Mucosa of rectum (tissue), 2 donors: ENCODE measurements around the gene NTSR1.

Experiments used
- H3K27ac ChIP-seq, 2 donors: one replicate each; pipeline ENCODE4 v1.7.0; 2013; ENCODE audit warnings: inconsistent platforms in 2 of 2, low read depth in 2 of 2, low read length in 2 of 2
- H3K27me3 ChIP-seq, 2 donors: one replicate each; pipeline ENCODE4 v1.7.0; 2013; ENCODE audit warnings: low read length in 2 of 2; ENCODE audit not compliant: control insufficient read depth in 2 of 2, insufficient read depth in 2 of 2
- H3K36me3 ChIP-seq, 2 donors: one replicate each; pipeline ENCODE4 v1.7.0; 2013; ENCODE audit warnings: low read length in 2 of 2; ENCODE audit not compliant: control insufficient read depth in 2 of 2, insufficient read depth in 2 of 2
- H3K4me1 ChIP-seq, 2 donors: one replicate each; pipeline ENCODE4 v1.7.0; 2013; ENCODE audit warnings: low read length in 2 of 2, mild to moderate bottlenecking in 1 of 2; ENCODE audit not compliant: control insufficient read depth in 2 of 2, insufficient read depth in 2 of 2
- H3K4me3 ChIP-seq, 2 donors: one replicate each; pipeline ENCODE4 v1.7.0; 2013; ENCODE audit warnings: low read length in 2 of 2
- H3K9ac ChIP-seq, 2 donors: one replicate each; pipeline ENCODE4 v1.7.0; 2013; ENCODE audit warnings: low read length in 2 of 2, low read depth in 1 of 2, mild to moderate bottlenecking in 1 of 2
- H3K9me3 ChIP-seq, 2 donors: one replicate each; pipeline ENCODE4 v1.7.0; 2013; ENCODE audit warnings: low read length in 2 of 2; ENCODE audit not compliant: control insufficient read depth in 2 of 2
- donor health status: healthy.
- donor health status: Normal muscosa, but diverticular disease.

Gene NTSR1

DNA sequence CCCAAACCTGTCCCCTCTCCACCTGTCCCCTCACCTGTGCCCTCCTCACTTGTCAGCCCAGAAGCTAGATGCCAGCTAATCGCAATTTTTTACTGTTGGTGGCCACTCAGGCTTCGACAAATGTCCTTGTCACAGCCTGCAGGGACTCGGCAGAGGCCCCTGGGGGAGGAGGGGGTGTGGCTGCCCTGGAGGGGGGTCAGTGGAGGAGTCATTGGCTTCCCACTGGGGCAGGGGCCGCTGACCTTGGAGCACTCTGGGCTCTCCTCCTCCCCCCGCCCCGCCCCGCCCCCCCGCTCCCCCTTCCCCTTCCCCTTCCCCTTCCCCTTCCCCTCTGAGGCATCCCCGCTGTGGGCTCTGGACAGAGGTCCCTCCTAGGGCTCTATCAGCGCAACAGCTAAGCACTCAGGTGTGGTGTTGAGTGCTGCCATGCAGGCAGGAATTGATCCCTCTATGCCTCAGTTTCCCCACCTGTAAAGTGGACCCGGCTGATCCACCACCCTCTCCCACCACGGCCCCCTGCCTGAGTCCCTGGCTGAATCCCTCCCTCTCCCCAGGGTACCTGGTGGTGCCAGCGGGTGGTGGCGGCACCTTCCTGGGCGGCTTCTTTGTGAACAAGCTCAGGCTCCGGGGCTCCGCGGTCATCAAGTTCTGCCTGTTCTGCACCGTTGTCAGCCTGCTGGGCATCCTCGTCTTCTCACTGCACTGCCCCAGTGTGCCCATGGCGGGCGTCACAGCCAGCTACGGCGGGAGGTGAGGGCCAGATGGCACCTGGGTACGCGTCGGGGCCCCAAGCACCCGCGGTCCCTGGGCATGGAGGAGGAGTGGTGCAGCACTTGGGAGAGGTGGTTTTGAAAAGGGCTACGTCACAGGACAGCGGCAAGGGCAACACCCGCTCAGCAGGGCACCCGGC is 42.6 kb upstream of the NTSR1 start:
- H3K27me3 ChIP-seq, result no peaks in the 10 kb centered on the region
- no peaks in the 10 kb centered on the region for H3K36me3 ChIP-seq
- no peak overlapping the region for H3K4me3 ChIP-seq
- peak overlapping the region; percentile 5 to 56 for H3K9ac ChIP-seq
- peak overlapping the region; percentile 67 to 73 for H3K27ac ChIP-seq
- H3K9me3 ChIP-seq, result no peaks in the 10 kb centered on the region
- peaks cover 19 to 23% of the 10 kb centered on the region in 2 donors for H3K4me1 ChIP-seq

DNA sequence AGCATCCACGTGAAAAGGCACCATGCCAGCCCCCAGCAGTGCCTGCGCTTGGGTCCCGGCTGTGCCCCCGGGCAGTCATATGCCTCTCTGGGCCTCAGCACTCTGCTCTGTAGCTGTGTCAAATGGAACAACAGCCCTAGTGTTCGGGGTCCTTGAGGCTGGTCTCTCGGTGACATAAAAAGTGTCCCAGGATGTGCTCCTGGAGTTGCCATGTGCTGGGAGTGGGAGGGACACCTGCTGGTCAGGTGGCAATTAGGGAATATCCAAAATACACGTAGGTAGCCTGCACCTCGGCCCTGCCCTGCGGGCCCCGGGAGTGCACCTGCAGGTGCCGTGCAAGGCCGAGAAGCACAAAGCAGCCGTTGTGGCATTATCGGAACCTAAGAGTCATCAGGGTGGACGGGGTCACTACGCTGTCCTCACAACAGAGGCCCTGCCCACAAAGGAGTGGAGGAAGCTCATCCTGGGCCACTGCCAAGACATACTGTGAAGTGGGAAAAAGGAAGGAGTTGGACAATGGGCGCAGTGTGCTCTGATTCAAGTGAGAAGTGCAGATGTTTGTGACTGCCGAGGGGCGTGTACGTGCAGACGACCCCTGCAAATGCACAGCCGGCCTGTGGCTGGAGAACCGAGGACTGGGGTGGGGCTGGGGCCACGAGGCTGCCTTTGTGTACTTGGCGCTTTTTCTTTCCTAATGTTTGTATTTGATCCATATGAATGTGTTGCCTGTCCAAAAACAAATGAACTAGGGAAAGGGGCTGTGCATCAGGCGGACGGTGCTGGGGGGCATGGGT is 41.7 kb upstream of the NTSR1 start:
- H3K9ac ChIP-seq, result peak overlapping the region; percentile 52 to 57
- no peaks in the 10 kb centered on the region for H3K9me3 ChIP-seq
- H3K27ac ChIP-seq, result peak overlapping the region; percentile 67 to 73
- H3K27me3 ChIP-seq, result no peaks in the 10 kb centered on the region
- H3K4me1 ChIP-seq, result peaks cover 19 to 23% of the 10 kb centered on the region in 2 donors
- H3K36me3 ChIP-seq, result no peaks in the 10 kb centered on the region
- H3K4me3 ChIP-seq, result no peak overlapping the region

DNA sequence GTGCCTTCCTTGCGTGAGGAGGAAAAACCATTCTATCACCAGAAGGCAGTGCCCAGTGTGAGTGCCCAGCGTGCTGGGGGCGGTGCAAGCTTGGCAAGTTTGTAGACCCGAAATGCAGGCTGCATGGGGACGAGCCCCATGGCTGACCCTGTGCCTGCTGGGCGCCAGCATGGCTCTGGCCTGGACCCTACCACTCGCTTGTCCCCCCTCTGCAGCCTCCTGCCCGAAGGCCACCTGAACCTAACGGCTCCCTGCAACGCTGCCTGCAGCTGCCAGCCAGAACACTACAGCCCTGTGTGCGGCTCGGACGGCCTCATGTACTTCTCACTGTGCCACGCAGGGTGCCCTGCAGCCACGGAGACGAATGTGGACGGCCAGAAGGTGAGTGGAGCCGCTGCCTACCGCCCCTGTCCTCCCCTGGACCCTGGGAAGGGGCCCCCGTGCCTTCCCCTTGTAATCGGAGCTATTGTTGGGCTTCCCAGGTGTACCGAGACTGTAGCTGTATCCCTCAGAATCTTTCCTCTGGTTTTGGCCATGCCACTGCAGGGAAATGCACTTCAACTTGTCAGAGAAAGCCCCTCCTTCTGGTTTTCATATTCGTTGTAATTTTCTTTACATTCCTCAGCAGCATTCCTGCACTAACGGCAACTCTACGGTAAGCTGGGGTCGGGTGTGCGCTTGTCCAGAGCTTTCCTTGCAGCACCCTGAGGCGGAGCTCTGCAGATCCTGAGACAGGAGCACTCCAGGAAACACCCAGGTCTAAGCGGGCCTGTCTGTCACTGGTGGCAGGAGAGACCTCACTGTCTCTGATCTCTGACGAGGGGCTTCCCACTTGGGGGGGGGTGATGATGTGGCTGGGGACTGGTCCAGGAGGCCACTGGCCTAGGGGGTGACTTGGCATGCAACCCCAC is 40.9 kb upstream of the NTSR1 start:
- Histone ChIP-seq H3K36me3 (peaks cover 0 to 2% of the 10 kb centered on the region in 2 donors), H3K4me1 (peaks cover 19 to 23% of the 10 kb centered on the region in 2 donors), H3K4me3 (no peak overlapping the region), H3K27ac (peak overlapping the region; percentile 36 to 67), H3K9me3 (no peaks in the 10 kb centered on the region), H3K27me3 (no peaks in the 10 kb centered on the region), H3K9ac (peak overlapping the region; percentile 52 to 57)

DNA sequence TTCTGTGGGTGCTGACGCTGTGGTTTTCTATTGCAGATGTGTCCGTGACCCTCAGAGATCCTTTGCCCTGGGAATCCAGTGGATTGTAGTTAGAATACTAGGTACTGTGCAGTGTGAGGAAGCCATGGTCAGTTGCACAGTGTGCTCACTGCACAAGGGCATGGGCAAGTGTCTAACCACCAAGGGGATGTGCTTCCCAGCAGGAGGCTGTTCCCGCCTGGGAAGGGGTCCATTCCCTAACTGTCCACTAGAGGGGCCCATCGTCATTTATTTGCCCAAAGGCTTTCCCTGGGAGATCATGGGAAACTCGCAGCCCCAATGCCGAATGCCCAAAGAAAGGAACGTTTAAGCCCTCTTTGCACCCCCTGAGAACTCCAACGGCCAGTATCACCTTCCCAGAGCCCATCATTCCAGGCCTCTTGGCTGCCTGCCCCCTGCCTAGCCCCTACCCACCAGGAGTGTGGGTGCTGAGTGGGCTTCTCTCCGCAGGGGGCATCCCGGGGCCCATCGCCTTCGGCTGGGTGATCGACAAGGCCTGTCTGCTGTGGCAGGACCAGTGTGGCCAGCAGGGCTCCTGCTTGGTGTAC is 40.1 kb upstream of the NTSR1 start:
- no peaks in the 10 kb centered on the region for H3K27me3 ChIP-seq
- H3K4me3 ChIP-seq, result no peak overlapping the region
- H3K36me3 ChIP-seq, result peaks cover 0 to 2% of the 10 kb centered on the region in 2 donors
- no peak overlapping the region for H3K9ac ChIP-seq
- peaks cover 19 to 23% of the 10 kb centered on the region in 2 donors for H3K4me1 ChIP-seq
- no peaks in the 10 kb centered on the region for H3K9me3 ChIP-seq
- no peak overlapping the region for H3K27ac ChIP-seq

DNA sequence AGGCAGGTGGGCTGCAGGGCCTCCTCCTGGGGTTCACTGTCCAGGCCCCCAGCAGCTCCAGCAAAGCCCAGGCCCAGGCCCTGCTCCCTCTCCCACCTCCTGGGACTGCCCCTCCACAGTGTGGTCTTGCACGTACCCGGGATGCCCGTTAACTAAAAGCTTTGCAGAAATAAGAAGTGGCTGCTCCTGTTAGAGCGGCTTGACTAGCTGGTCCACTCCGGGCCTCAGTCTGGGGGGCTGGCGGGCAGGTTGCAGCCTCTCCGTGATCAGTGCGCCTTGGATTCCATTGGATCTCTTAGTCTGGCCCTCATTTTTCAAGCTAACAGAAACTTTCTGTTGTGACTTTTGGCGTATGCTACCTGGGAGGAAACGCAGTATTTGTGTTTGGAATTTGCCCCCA is 39.4 kb upstream of the NTSR1 start:
- Histone ChIP-seq H3K4me1 (peaks cover 19 to 23% of the 10 kb centered on the region in 2 donors), H3K36me3 (peaks cover 0 to 2% of the 10 kb centered on the region in 2 donors), H3K9ac (no peak overlapping the region), H3K27me3 (no peaks in the 10 kb centered on the region), H3K27ac (no peak overlapping the region), H3K4me3 (no peak overlapping the region), H3K9me3 (no peaks in the 10 kb centered on the region)

DNA sequence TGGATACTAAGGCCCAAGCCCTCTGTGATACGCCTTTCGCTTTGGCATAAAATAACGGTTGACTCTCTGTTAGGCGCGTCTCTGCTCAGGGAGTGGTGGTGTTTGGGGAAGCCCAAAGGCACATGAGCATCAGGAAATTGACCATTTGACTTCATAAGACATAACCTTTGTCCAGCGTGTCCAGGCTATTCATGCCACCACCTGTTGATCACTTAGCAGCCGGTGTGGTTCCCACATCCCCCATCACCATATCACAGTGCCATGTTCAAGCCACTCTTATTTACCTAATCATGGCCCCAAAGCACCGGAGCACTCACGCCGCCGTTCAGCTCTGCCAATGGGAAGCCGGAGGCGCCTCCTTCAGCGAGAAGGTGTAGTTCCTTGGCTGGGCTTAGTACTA is 38.5 kb upstream of the NTSR1 start:
- Histone ChIP-seq H3K27me3 (no peaks in the 10 kb centered on the region), H3K9me3 (no peaks in the 10 kb centered on the region)

DNA sequence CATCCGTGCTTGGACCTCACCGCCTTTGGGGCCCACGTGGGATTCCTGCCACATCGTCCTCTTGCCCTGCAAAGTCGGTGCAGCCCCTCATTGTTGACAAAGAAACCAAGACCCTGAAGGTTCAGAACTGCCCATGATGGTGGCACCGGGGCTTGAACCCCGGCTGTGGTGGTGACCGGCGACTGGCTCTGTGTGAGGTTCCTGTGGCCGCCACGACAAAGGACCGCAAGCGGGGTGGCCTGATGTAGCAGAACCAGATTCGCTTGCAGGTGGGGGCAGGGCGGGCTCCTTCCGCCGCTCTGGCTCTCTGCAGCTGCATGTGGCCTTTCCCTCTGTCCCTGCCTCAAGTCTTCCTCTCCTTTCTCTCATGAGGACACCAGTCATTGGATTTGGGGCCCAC is 37.6 kb upstream of the NTSR1 start:
- Histone ChIP-seq H3K4me1 (peaks cover 19 to 23% of the 10 kb centered on the region in 2 donors), H3K4me3 (no peak overlapping the region), H3K27me3 (no peaks in the 10 kb centered on the region), H3K27ac (no peak overlapping the region), H3K9ac (no peak overlapping the region), H3K36me3 (peaks cover 0 to 2% of the 10 kb centered on the region in 2 donors), H3K9me3 (no peaks in the 10 kb centered on the region)

More for the DNA sequence above, 38.5 kb upstream of the NTSR1 start:
- Histone ChIP-seq H3K36me3 (peaks cover 0 to 2% of the 10 kb centered on the region in 2 donors), H3K4me1 (peaks cover 19 to 23% of the 10 kb centered on the region in 2 donors), H3K4me3 (no peak overlapping the region), H3K27ac (no peak overlapping the region), H3K9ac (no peak overlapping the region)

DNA sequence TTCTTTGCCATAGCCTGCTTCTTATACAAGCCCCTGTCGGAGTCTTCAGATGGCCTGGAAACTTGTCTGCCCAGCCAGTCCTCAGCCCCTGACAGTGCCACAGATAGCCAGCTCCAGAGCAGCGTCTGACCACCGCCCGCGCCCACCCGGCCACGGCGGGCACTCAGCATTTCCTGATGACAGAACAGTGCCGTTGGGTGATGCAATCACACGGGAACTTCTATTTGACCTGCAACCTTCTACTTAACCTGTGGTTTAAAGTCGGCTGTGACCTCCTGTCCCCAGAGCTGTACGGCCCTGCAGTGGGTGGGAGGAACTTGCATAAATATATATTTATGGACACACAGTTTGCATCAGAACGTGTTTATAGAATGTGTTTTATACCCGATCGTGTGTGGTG is 36.9 kb upstream of the NTSR1 start:
- Histone ChIP-seq H3K27ac (no peak overlapping the region), H3K27me3 (no peaks in the 10 kb centered on the region), H3K36me3 (peaks cover 0 to 2% of the 10 kb centered on the region in 2 donors), H3K9me3 (no peaks in the 10 kb centered on the region), H3K4me3 (no peak overlapping the region), H3K9ac (no peak overlapping the region), H3K4me1 (peaks cover 15 to 16% of the 10 kb centered on the region in 2 donors)

DNA sequence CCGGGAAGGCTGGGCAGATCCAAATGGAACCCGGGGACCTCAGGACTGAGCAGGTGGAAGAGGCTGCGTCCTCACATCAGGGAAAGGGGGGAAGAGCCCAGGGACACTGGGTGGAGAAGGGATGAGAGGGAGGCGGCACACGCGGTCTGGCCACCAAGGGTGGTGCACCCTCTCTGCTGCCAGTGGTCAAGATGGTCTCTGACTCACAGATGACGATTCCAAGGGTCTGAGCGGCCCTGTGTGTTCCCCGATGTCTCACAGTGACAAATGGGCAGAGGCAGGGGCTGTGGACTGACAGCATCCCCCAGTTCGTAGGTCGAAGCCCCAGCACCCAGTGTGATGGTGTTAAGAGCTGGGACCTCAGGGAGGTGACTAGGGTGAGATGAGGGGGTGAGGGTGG is 34.3 kb upstream of the NTSR1 start:
- Histone ChIP-seq H3K4me1 (no peaks in the 10 kb centered on the region), H3K27ac (no peak overlapping the region), H3K9me3 (no peaks in the 10 kb centered on the region), H3K27me3 (no peaks in the 10 kb centered on the region), H3K36me3 (peaks cover 0 to 2% of the 10 kb centered on the region in 2 donors), H3K4me3 (no peak overlapping the region), H3K9ac (no peak overlapping the region)
